ENCODE results near the gene LMF1.
"Not testable (repeated sequence)": the region's sequence is repeated elsewhere in the genome, so short reads cannot be mapped to it uniquely, and the experiment has no call there.

Gene LMF1

DNA sequence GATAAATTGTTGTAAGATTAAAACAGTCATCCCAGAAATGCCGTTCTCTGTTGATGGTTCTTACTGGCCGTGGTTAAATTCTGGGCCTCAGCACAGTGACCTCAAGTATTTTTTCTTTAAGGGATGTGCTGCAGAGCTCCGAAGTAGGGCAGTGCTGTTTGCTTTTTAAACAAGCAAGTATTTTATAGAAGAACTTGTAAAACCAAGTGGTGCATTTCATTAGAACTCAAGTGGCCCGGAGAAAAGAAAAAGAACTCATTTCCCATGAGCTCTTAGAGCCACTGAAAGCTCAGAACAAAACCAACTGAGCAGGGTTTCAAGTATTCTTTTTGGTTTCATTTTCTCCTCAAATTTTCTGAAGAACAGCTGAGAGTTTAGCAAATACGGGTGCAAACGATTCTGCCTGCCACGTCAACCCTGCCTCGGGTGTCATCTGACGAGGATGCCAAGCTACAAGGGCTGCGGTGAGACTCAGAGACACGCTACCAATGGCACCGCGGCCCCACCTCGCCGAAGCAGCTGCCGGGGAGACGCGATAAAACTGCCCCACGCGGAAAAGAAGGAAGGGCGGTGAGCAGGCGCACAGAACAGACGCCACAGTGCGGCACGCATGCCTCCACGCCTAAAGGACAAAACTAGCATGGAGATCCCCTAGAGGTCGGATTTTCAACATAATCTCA lies 6.3 kb downstream of the LMF1 start:
- no peaks in the 10 kb centered on the region for H3K4me1 ChIP-seq
- no peaks in the 10 kb centered on the region for H3K27me3 ChIP-seq
- no peaks in the 10 kb centered on the region for H3K9me3 ChIP-seq
- peaks cover 3% of the 10 kb centered on the region for H3K36me3 ChIP-seq
- H3K4me3 ChIP-seq (ENCODE audit: low read depth, low read length) = no peak overlapping the region
- DNase-seq = no peak
- no peak for TF ChIP-seq CTCF (IDR thresholded peaks at IDR 0.05; ENCODE audit: low read depth, low read length)

- H3K27me3 ChIP-seq = no peaks in the 10 kb centered on the region
- no peak overlapping the region for H3K4me3 ChIP-seq (ENCODE audit: low read depth, low read length)
- DNase-seq = no peak
- H3K4me1 ChIP-seq = no peaks in the 10 kb centered on the region
- no peaks in the 10 kb centered on the region for H3K9me3 ChIP-seq
- no peak for TF ChIP-seq CTCF (IDR thresholded peaks at IDR 0.05; ENCODE audit: low read depth, low read length)
- H3K36me3 ChIP-seq = peaks cover 3% of the 10 kb centered on the region
Observed at GRCh38 chr16:963913-964312, 6.9 kb downstream of the LMF1 start.

DNA sequence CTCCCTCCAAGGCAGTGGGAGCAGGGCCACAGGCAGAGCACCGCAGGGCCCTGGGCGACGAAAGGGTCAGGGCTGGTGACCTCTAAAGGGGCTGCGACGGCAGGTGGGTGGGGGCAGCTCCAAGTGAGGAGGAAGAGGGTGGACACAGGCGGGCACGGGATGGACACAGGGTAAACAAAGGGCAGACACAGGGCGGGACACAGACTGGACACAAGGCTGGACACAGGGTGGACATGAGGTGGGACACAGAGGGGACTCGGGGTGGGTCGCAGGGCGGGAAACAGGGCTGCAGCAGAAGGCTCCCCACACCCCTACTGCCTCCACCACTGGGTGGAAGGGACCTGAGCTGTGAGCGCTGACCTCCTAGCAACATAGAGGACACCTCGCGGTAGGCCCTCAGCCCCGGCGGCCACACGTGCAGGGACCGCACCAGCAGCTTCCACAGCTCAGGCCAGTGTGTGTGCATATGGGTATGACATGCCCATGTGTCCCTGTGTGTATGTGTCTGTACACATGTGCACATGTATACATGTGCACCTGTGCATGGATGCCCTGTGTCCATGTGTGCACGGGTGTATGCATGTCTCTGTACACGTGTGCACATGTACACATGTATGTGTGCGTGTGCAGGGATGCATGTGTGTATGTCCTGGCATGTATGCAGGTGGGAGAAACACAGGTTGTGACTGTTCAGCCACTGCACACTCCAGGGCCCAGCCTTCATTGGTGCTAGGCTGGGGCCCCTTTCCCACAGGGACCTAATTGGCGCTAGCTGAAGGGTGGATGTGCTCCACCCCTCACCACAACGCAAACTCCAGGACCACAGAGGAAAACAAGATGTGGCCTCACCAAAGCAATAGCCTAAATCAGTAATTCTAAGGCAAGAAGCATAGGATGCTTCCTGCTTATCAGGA lies 7.6 kb downstream of the LMF1 start:
- Histone ChIP-seq H3K4me1 (no peaks in the 10 kb centered on the region), H3K4me3 (ENCODE audit: low read depth, low read length) (no peak overlapping the region), H3K27me3 (no peaks in the 10 kb centered on the region), H3K9me3 (no peaks in the 10 kb centered on the region), H3K36me3 (peaks cover 3% of the 10 kb centered on the region)
- DNase-seq = no peak
- no peak for TF ChIP-seq CTCF (IDR thresholded peaks at IDR 0.05; ENCODE audit: low read depth, low read length)

- DNase-seq = no peak
- Histone ChIP-seq H3K4me1 (no peaks in the 10 kb centered on the region), H3K9me3 (no peaks in the 10 kb centered on the region), H3K27me3 (no peaks in the 10 kb centered on the region), H3K36me3 (peaks cover 3% of the 10 kb centered on the region), H3K4me3 (ENCODE audit: low read depth, low read length) (no peak overlapping the region)
- TF ChIP-seq CTCF (IDR thresholded peaks at IDR 0.05; ENCODE audit: low read depth, low read length) = no peak
Observed at GRCh38 chr16:962366-962765, 8.4 kb downstream of the LMF1 start.

GRCh38 chr16:959232-960040 lies 11.3 kb downstream of the LMF1 start:
- Histone ChIP-seq H3K9me3 (no peaks in the 10 kb centered on the region), H3K4me3 (ENCODE audit: low read depth, low read length) (no peak overlapping the region), H3K4me1 (no peaks in the 10 kb centered on the region), H3K27me3 (no peaks in the 10 kb centered on the region), H3K36me3 (no peaks in the 10 kb centered on the region; the same call in 1 of the 2 replicates)
- TF ChIP-seq CTCF (IDR thresholded peaks at IDR 0.05; ENCODE audit: low read depth, low read length) = no peak
- no peak for DNase-seq

DNA sequence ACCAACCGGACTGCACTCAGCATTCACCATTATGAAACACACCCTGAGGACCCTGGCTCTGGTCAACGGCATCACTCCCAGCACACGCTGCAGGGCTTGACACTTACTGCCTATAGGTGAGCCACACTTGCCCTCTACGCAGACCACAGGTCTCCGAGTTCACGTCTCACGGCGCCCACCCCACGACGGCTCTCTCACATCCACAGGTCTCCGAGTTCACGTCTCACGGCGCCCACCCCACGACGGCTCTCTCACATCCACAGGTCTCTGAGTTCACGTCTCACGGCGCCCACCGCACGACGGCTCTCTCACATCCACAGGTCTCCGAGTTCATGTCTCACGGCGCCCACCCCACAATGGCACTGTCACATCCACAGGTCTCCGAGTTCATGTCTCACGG lies 15.0 kb downstream of the LMF1 start:
- H3K4me1 ChIP-seq; DNase-seq; H3K27me3 ChIP-seq; H3K4me3 ChIP-seq (ENCODE audit: low read depth, low read length); H3K36me3 ChIP-seq; H3K9me3 ChIP-seq: not testable (repeated sequence)

- H3K36me3 ChIP-seq; H3K27me3 ChIP-seq; H3K4me1 ChIP-seq; DNase-seq; H3K4me3 ChIP-seq (ENCODE audit: low read depth, low read length); H3K9me3 ChIP-seq: not testable (repeated sequence)
Observed at GRCh38 chr16:953818-954217, 17.0 kb downstream of the LMF1 start.
